Parathyroid adenoma (tissue), 2 donors: ENCODE results near the gene CADM1.

ENCODE experiments used
- H2AFZ ChIP-seq: fragments of 300-600 bp; sonication (generic); one replicate; pipeline ENCODE4 v1.7.0; 2017; ENCODE audit warnings: antibody characterized with exemption, mild to moderate bottlenecking
- H3K27ac ChIP-seq: fragments of 300-600 bp; sonication (generic); one replicate; pipeline ENCODE4 v1.7.0; 2017
- H3K27me3 ChIP-seq: fragments of 300-600 bp; sonication (generic); one replicate; pipeline ENCODE4 v1.7.0; 2017; ENCODE audit warnings: low read length; ENCODE audit not compliant: control insufficient read depth, insufficient read depth
- H3K36me3 ChIP-seq: fragments of 300-600 bp; sonication (generic); one replicate; pipeline ENCODE4 v1.7.0; 2017; ENCODE audit warnings: low read length; ENCODE audit not compliant: control insufficient read depth, insufficient read depth
- H3K4me1 ChIP-seq: fragments of 300-600 bp; sonication (generic); one replicate; pipeline ENCODE4 v1.7.0; 2017; ENCODE audit warnings: control low read depth
- H3K4me2 ChIP-seq: fragments of 300-600 bp; sonication (generic); one replicate; pipeline ENCODE4 v1.7.0; 2017; ENCODE audit warnings: low read length
- H3K4me3 ChIP-seq: fragments of 300-600 bp; sonication (generic); one replicate; pipeline ENCODE4 v1.7.0; 2017; ENCODE audit warnings: low read depth, low read length
- H3K79me2 ChIP-seq: fragments of 300-600 bp; sonication (generic); one replicate; pipeline ENCODE4 v1.7.0; 2017; ENCODE audit warnings: control low read depth
- H3K9ac ChIP-seq: fragments of 300-600 bp; sonication (generic); one replicate; pipeline ENCODE4 v1.7.0; 2017; ENCODE audit warnings: mild to moderate bottlenecking
- H3K9me3 ChIP-seq: fragments of 300-600 bp; sonication (generic); one replicate; pipeline ENCODE4 v1.7.0; 2017; ENCODE audit warnings: low read length; ENCODE audit not compliant: control insufficient read depth
- TF ChIP-seq, protein P1 (sequence below): fragments of 300-600 bp; sonication (generic); IDR thresholded peaks from one replicate; pipeline ENCODE4 v1.7.0; 2017; ENCODE audit warnings: antibody characterized with exemption, mild to moderate bottlenecking
- donor health status: primary hyperparathyroidism.

CADM1 gene

DNA sequence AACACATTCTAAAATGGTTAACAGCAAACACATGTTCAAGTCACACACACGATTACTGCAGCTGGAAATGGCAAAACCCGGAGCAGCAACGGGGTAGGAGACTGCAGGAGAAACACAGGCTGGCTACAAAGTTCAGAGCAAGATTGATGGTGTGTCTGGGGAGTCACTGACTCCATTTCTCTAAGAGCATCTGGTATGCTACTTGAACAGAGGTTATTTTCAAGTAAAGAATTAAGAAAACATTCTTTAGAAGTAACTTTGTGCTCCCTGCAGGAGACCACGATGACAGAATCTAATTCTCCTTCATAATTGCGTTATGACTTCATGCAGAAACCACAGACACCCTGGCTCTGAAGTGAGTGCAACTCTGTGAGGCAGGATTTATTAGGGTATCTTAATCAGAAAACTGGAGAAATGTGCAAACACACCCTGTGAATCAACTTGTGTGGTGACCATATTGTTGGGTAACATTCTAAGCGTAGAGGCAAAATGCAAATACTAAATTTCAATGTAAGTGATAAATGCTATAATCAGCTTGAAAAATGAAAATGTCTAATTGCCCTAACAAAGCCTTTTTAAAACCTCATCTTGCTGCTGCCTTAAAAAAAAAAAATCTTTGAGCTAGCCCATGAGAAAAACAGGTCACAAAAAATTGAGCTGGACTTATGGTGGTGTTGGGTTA is 303.0 kb downstream of the CADM1 start:
- TF ChIP-seq, protein P1, sequence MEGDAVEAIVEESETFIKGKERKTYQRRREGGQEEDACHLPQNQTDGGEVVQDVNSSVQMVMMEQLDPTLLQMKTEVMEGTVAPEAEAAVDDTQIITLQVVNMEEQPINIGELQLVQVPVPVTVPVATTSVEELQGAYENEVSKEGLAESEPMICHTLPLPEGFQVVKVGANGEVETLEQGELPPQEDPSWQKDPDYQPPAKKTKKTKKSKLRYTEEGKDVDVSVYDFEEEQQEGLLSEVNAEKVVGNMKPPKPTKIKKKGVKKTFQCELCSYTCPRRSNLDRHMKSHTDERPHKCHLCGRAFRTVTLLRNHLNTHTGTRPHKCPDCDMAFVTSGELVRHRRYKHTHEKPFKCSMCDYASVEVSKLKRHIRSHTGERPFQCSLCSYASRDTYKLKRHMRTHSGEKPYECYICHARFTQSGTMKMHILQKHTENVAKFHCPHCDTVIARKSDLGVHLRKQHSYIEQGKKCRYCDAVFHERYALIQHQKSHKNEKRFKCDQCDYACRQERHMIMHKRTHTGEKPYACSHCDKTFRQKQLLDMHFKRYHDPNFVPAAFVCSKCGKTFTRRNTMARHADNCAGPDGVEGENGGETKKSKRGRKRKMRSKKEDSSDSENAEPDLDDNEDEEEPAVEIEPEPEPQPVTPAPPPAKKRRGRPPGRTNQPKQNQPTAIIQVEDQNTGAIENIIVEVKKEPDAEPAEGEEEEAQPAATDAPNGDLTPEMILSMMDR = no peak
- Histone ChIP-seq H3K4me3 (no peak overlapping the region), H3K27me3 (no peaks in the 10 kb centered on the region)

DNA sequence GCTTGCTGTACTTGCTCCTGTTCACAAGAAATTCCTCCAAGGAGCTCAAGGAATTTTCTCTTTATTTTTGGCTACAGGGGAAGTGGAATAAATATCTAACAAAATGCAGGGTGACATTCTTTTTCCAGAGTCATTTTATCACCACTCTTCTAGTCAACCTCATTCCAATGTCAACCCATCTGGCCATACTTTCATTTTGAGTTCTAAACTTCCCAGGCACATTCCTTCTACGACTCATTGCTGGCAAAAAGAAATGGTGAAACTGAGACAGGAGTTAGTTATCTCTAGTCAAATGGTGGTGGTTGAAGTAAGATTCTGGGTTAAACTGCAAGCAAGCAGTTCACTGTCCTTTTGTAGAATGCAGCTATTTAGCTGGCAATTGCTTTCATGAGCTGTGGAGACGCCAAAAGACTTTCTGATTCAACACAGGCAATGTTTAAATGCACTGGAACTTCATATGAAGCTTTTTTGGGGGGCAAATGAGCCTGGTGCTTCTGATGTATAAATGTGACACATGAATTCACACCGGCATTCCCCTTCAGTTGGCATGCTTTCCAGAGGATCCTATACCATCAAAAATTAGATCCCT is 304.6 kb downstream of the CADM1 start:
- Histone ChIP-seq H3K36me3 (no peaks in the 10 kb centered on the region), H3K9ac (no peak overlapping the region), H3K9me3 (no peaks in the 10 kb centered on the region), H2AFZ (no peak overlapping the region), H3K27ac (no peak overlapping the region), H3K27me3 (no peaks in the 10 kb centered on the region), H3K79me2 (no peaks in the 10 kb centered on the region), H3K4me1 (no peaks in the 10 kb centered on the region), H3K4me2 (no peak overlapping the region), H3K4me3 (no peak overlapping the region)
- TF ChIP-seq, protein P1 = no peak

More for the DNA sequence above, 303.0 kb downstream of the CADM1 start:
- H2AFZ ChIP-seq = no peak overlapping the region
- H3K36me3 ChIP-seq = no peaks in the 10 kb centered on the region
- H3K4me2 ChIP-seq = no peak overlapping the region
- no peaks in the 10 kb centered on the region for H3K79me2 ChIP-seq
- no peaks in the 10 kb centered on the region for H3K4me1 ChIP-seq
- no peak overlapping the region for H3K9ac ChIP-seq
- H3K9me3 ChIP-seq = no peaks in the 10 kb centered on the region
- no peak overlapping the region for H3K27ac ChIP-seq

DNA sequence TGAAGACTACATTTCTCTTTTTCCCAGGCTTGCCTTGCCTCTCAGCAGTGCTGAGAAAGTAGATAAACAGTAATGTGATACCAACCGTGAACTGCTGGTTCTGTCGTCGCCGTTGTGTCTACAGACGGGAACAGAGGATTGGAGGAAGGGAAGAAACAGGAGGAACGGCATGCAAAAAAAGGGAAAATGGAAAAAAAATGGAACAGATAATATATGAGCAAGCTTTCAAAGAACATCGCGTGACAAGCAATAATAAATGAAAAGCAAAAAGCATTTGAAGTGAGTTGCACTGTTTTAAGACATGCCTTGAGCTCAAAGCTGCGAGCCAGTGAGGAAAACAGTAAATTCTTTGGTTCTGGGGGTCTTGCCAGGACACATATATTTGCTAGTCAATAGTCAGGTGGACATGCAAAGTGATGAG is 305.9 kb downstream of the CADM1 start:
- TF ChIP-seq, protein P1 = no peak
- no peaks in the 10 kb centered on the region for H3K4me1 ChIP-seq
- no peak overlapping the region for H3K27ac ChIP-seq
- H3K79me2 ChIP-seq = no peaks in the 10 kb centered on the region
- H3K36me3 ChIP-seq = no peaks in the 10 kb centered on the region
- no peak overlapping the region for H3K4me3 ChIP-seq
- H3K9me3 ChIP-seq = no peaks in the 10 kb centered on the region
- no peak overlapping the region for H3K4me2 ChIP-seq
- no peaks in the 10 kb centered on the region for H3K27me3 ChIP-seq
- H3K9ac ChIP-seq = no peak overlapping the region
- H2AFZ ChIP-seq = peak overlapping the region; percentile 33

DNA sequence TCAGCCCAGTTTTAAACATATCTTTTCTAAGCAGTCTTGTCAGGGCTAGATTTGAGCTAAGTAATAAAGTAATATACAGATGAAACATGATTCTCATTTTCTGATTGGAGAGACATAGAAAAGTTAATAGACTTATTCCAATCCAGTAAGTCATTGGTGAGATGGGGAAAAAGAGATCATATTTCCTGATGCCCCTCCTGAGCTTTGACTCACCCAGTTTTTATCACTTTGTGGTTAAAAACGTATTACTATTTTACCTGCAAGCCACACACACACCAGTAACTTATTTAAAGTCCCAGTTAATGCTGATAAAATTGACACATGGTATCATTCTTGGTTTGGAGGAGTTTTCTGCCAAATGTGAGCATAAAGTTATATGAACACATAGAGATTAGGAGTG is 306.8 kb downstream of the CADM1 start:
- TF ChIP-seq, protein P1 = no peak
- Histone ChIP-seq H2AFZ (no peak overlapping the region), H3K4me2 (no peak overlapping the region), H3K27me3 (no peaks in the 10 kb centered on the region), H3K4me3 (no peak overlapping the region), H3K36me3 (no peaks in the 10 kb centered on the region), H3K4me1 (no peaks in the 10 kb centered on the region), H3K79me2 (no peaks in the 10 kb centered on the region), H3K9ac (no peak overlapping the region), H3K27ac (no peak overlapping the region), H3K9me3 (no peaks in the 10 kb centered on the region)

DNA sequence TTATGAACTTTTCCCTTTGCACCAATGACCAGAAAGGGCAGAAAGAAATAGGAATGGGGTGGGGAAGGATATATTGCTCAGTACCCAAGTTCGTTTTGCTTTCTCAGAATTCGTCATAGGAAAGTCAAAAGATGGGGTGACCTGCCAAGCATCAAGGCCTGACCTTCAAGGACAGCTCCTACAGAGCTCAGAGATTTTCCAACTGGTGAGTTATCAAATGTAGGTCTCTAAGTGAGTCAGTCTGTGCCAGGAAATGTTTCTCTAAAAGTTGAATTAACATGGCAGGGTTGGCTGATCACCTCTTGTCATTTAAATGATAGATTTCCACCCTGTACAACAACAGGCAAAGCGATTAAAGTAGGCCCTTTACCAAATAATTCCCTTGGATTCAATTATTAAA is 307.2 kb downstream of the CADM1 start:
- TF ChIP-seq, protein P1 = no peak
- no peak overlapping the region for H2AFZ ChIP-seq
- no peaks in the 10 kb centered on the region for H3K4me1 ChIP-seq
- H3K9ac ChIP-seq = no peak overlapping the region
- no peaks in the 10 kb centered on the region for H3K79me2 ChIP-seq
- no peak overlapping the region for H3K4me3 ChIP-seq
- H3K36me3 ChIP-seq = no peaks in the 10 kb centered on the region
- no peaks in the 10 kb centered on the region for H3K9me3 ChIP-seq
- no peaks in the 10 kb centered on the region for H3K27me3 ChIP-seq
- no peak overlapping the region for H3K27ac ChIP-seq
- H3K4me2 ChIP-seq = no peak overlapping the region
